OCI-LY7 (cell line): Measurements from ENCODE around the gene ELOVL5. TPM values are rescaled to one million over a fixed set of nuclear protein-coding genes. Genes with fewer than 3 reads are reported as not detected.

Source experiments
- BruUV-seq: library from RNA; stranded (reverse); fragments of 400-500 nt; replicated peaks from 2 replicates; lab custom pipeline; 2021; lab: Mats Ljungman, UMichigan
- CTCF ChIA-PET: fragments of 300-600 bp; sonication (Branson Sonifier 250); formaldehyde crosslinking; loops from one replicate; lab custom pipeline; 2022; ENCODE audit warnings: antibody characterized with exemption; ENCODE audit not compliant: unreplicated experiment; lab: Charles Lee
- POLR2A ChIA-PET: fragments of 300-600 bp; sonication (Branson Sonifier 250); formaldehyde crosslinking; loops from one replicate; lab custom pipeline; 2022; ENCODE audit warnings: antibody characterized with exemption; lab: Charles Lee
- DNase-seq: peaks from one replicate; pipeline ENCODE4 v3.0.0-alpha.2; 2015; ENCODE audit warnings: low spot score
- H2AFZ ChIP-seq: fragments of 200-600 bp; sonication (generic), shearing (Covaris generic); 2 replicates; pipeline ENCODE4 v1.6.1; 2014; ENCODE audit warnings: mild to moderate bottlenecking, antibody characterized with exemption, low read length, moderate library complexity
- H3K27ac ChIP-seq: fragments of 200-600 bp; sonication (generic); 2 replicates; pipeline ENCODE4 v1.5.1; 2014; ENCODE audit warnings: mixed run types, low read depth, mild to moderate bottlenecking, moderate library complexity, low read length, inconsistent platforms; ENCODE audit not compliant: poor library complexity, severe bottlenecking
- H3K36me3 ChIP-seq: fragments of 200-600 bp; sonication (generic); 2 replicates; pipeline ENCODE4 v1.6.1; 2014; ENCODE audit warnings: mild to moderate bottlenecking, antibody characterized with exemption, low read length, moderate library complexity, mixed read lengths; ENCODE audit not compliant: insufficient read depth
- H3K4me1 ChIP-seq: fragments of 200-600 bp; sonication (generic); 2 replicates; pipeline ENCODE4 v1.5.1; 2014; ENCODE audit warnings: mild to moderate bottlenecking, low read length; ENCODE audit not compliant: insufficient read depth, poor library complexity, severe bottlenecking
- H3K4me2 ChIP-seq: fragments of 200-600 bp; sonication (generic); 2 replicates; pipeline ENCODE4 v1.6.1; 2014; ENCODE audit warnings: mild to moderate bottlenecking, low read length
- H3K4me3 ChIP-seq: fragments of 200-600 bp; sonication (generic); 2 replicates; pipeline ENCODE4 v1.5.1; 2014; ENCODE audit warnings: mild to moderate bottlenecking, low read depth, low read length; ENCODE audit not compliant: poor library complexity, severe bottlenecking
- H3K79me2 ChIP-seq: fragments of 200-600 bp; sonication (generic); 2 replicates; pipeline ENCODE4 v1.6.1; 2016; ENCODE audit warnings: low read depth, mild to moderate bottlenecking, low read length, moderate library complexity, mixed read lengths; ENCODE audit not compliant: insufficient read depth
- H3K9me2 ChIP-seq: fragments of 200-600 bp; sonication (generic); 2 replicates; pipeline ENCODE4 v1.6.1; 2016; ENCODE audit warnings: mild to moderate bottlenecking, low read length, mixed read lengths; ENCODE audit not compliant: insufficient read depth
- H3K9me3 ChIP-seq: fragments of 200-600 bp; sonication (generic); 2 replicates; pipeline ENCODE4 v1.6.1; 2014; ENCODE audit warnings: mild to moderate bottlenecking, mixed run types, low read length, mixed read lengths
- H4K20me1 ChIP-seq: fragments of 200-600 bp; sonication (generic); 2 replicates; pipeline ENCODE4 v1.6.1; 2014; ENCODE audit warnings: mild to moderate bottlenecking, antibody characterized with exemption, low read length, moderate library complexity, mixed read lengths; ENCODE audit not compliant: insufficient read depth
- EZH2phosphoT487 ChIP-seq: fragments of 200-600 bp; sonication (generic); IDR thresholded peaks from 2 replicates; pipeline ENCODE4 v1.6.1; 2018; ENCODE audit warnings: low read depth, borderline replicate concordance, mild to moderate bottlenecking, mixed run types, antibody characterized with exemption, low read length, moderate library complexity, mixed read lengths
- intact Hi-C: fragments of 100-400 bp; cut with micrococcal nuclease; formaldehyde crosslinking; loops from one replicate; pipeline ENCODE4 v1.10.0; 2022; ENCODE audit not compliant: unreplicated experiment
- total RNA-seq, 2 experiments: library from RNA; depleted of rRNA in 1 of 2; stranded (reverse); fragments of >200 nt in 1 of 2; shearing (Covaris generic) in 1 of 2; gene quantifications; 2 replicates each; pipeline ENCODE4 v1.2.3, GENCODE V29; 2014 to 2022
- TF ChIP-seq, protein P1 (sequence below): fragments of 200-600 bp; sonication (generic); conservative IDR thresholded peaks from 2 replicates; pipeline ENCODE4 v1.5.1; 2014; ENCODE audit warnings: mild to moderate bottlenecking, antibody characterized with exemption, low read length, moderate library complexity, mixed read lengths

The ELOVL5 gene
- total RNA-seq, 2 experiments from 2014 or later: 66.8 to 97.1 TPM

DNA sequence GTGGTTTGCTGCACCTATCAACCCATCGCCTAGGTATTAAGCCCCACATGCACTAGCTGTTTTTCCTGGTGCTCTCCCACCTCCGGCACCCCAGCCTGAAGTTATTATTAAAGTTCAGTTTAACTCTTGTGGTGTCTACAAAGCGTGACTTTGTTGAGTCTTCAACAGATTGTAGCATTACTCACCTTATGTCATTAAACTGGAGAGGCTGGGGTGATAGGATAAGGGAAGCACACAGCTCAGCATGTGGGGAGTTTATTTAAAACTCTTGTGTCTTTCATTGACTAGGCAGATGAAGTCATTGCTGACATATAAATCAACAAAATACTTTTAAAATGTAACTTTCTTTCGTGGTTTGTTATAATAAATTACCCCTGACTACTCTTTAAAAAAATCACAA lies 115.4 kb downstream of the ELOVL5 start:
- no peaks in the 10 kb centered on the region for H4K20me1 ChIP-seq
- H3K4me2 ChIP-seq: no peak overlapping the region
- H3K36me3 ChIP-seq: no peaks in the 10 kb centered on the region
- ChIA-PET CTCF (no interaction called here), POLR2A (interaction anchor here (0.6 kb wide), 2 partner anchors 196 to 215 kb away, joined by 3 to 4 read pairs; no protein-coding TSS in a partner anchor)
- H3K4me1 ChIP-seq: peaks cover 14% of the 10 kb centered on the region
- H3K9me2 ChIP-seq: no peaks in the 10 kb centered on the region
- no peak for DNase-seq
- no peak overlapping the region for H3K4me3 ChIP-seq
- H2AFZ ChIP-seq: no peak overlapping the region
- no TSS peak for BruUV-seq
- H3K27ac ChIP-seq: no peak overlapping the region
- no peaks in the 10 kb centered on the region for H3K9me3 ChIP-seq
- intact Hi-C loops: no loop called here
- TF ChIP-seq, protein P1, sequence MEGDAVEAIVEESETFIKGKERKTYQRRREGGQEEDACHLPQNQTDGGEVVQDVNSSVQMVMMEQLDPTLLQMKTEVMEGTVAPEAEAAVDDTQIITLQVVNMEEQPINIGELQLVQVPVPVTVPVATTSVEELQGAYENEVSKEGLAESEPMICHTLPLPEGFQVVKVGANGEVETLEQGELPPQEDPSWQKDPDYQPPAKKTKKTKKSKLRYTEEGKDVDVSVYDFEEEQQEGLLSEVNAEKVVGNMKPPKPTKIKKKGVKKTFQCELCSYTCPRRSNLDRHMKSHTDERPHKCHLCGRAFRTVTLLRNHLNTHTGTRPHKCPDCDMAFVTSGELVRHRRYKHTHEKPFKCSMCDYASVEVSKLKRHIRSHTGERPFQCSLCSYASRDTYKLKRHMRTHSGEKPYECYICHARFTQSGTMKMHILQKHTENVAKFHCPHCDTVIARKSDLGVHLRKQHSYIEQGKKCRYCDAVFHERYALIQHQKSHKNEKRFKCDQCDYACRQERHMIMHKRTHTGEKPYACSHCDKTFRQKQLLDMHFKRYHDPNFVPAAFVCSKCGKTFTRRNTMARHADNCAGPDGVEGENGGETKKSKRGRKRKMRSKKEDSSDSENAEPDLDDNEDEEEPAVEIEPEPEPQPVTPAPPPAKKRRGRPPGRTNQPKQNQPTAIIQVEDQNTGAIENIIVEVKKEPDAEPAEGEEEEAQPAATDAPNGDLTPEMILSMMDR: no peak
- no peak for TF ChIP-seq EZH2phosphoT487
- no peaks in the 10 kb centered on the region for H3K79me2 ChIP-seq

DNA sequence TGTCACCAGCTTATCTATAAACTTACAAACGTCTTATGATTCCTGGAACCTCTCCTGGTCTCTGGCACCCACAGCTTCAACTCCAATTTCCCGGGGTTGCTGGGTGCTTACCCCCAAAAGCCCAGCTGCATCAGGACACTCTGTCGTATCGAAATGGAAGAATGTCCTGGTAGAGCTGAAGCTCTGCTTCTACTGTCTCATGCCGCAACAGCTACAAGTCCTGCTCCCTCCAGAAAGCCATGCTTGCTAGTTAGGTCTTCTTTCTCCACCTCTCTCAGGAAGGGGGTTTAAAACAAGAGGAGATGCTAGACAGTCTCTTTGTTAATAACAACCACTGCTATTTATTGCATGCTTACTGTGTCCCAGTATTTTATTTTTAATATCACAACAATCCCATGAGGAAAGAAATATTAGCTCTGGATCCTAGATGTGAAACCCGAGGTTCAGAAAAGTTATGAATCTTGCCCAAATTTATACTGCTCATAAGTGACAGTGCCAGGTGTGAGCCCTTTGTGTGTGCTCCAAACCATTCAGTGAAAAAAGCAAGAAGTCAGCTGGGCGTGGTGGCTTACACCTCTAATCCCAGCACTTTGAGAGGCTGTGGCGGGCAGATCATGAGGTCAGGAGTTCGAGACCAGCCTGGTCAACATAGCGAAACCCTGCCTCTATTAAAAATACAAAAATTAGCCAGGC lies 117.8 kb downstream of the ELOVL5 start:
- no peaks in the 10 kb centered on the region for H3K9me2 ChIP-seq
- POLR2A ChIA-PET: interaction anchor here (0.6 to 1.7 kb wide), 2 partner anchors 24 to 65 kb away, joined by 5 to 6 read pairs; no protein-coding TSS in a partner anchor
- H3K79me2 ChIP-seq: no peaks in the 10 kb centered on the region
- H3K4me1 ChIP-seq: peaks cover 14% of the 10 kb centered on the region
- no peaks in the 10 kb centered on the region for H3K9me3 ChIP-seq
- no peaks in the 10 kb centered on the region for H3K36me3 ChIP-seq
- intact Hi-C loops: no loop called here
- TF ChIP-seq, protein P1: no peak
- TF ChIP-seq EZH2phosphoT487: no peak
- peak overlapping the region; percentile 53; the same call in 1 of the 2 replicates for H3K4me2 ChIP-seq
- H3K27ac ChIP-seq: no peak overlapping the region
- BruUV-seq: no TSS peak
- no peak for DNase-seq
- H4K20me1 ChIP-seq: no peaks in the 10 kb centered on the region
- CTCF ChIA-PET: interaction anchor here (0.6 to 0.8 kb wide), 2 partner anchors 14 to 265 kb away, joined by 3 read pairs; no protein-coding TSS in a partner anchor
- H2AFZ ChIP-seq: no peak overlapping the region
- H3K4me3 ChIP-seq: no peak overlapping the region

DNA sequence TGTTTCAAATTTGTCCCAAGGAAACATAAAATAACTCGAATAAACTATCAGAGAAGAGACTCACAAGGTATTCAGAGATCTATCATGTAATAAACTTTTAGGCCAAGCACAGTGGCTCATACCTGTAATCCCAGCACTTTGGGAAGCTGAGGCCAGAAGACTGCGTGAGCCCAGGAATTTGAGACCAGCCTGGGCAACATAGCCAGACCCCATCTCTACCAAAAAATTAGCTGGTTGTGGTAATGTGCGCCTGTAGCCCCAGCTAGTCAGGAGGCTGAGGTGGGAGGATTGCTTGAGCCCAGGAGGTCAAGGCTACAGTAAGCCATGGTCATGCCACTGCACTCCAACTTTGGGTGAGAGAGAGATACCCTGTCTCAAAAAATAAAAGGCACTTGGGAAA lies 120.9 kb downstream of the ELOVL5 start:
- CTCF ChIA-PET: interaction anchor here (0.6 kb wide), 2 partner anchors 120 to 820 kb away, joined by 3 to 4 read pairs; no protein-coding TSS in a partner anchor
- Histone ChIP-seq H3K36me3 (no peaks in the 10 kb centered on the region), H2AFZ (no peak overlapping the region), H3K79me2 (no peaks in the 10 kb centered on the region), H3K4me1 (peaks cover 14% of the 10 kb centered on the region), H3K27ac (no peak overlapping the region), H3K9me2 (no peaks in the 10 kb centered on the region), H3K9me3 (no peaks in the 10 kb centered on the region), H4K20me1 (no peaks in the 10 kb centered on the region), H3K4me2 (no peak overlapping the region), H3K4me3 (no peak overlapping the region)
- POLR2A ChIA-PET: interaction anchor here (0.5 to 1.0 kb wide), 3 partner anchors 15 to 29 kb away, joined by 3 to 4 read pairs (median 4); no protein-coding TSS in a partner anchor
- intact Hi-C loops: no loop called here
- no peak for TF ChIP-seq EZH2phosphoT487
- TF ChIP-seq, protein P1: no peak
- DNase-seq: no peak
- no TSS peak for BruUV-seq
